ENCODE measurements around the gene SYNDIG1. TPM values are rescaled to one million over a fixed set of nuclear protein-coding genes. Genes with fewer than 3 reads are reported as not detected.

SYNDIG1 gene
- total RNA-seq, 1 donor = 1.6 TPM

- TF ChIP-seq CTCF (IDR thresholded peaks at IDR 0.05; ENCODE audit: insufficient read depth, low read length) = no peak
- H3K4me3 ChIP-seq (ENCODE audit: low read depth, low read length) = no peak overlapping the region
- no peak for DNase-seq (ENCODE audit: low read depth)
These were observed 118.7 kb downstream of the SYNDIG1 start for GRCh38 chr20:24588047-24588635.

GRCh38 chr20:24588725-24589340, 119.4 kb downstream of the SYNDIG1 start:
- no peak for DNase-seq (ENCODE audit: low read depth)
- no peak overlapping the region for H3K4me3 ChIP-seq (ENCODE audit: low read depth, low read length)
- TF ChIP-seq CTCF (IDR thresholded peaks at IDR 0.05; ENCODE audit: insufficient read depth, low read length) = no peak

- DNase-seq (ENCODE audit: low read depth) = no peak
- no peak overlapping the region for H3K4me3 ChIP-seq (ENCODE audit: low read depth, low read length)
- no peak for TF ChIP-seq CTCF (IDR thresholded peaks at IDR 0.05; ENCODE audit: insufficient read depth, low read length)
These were observed 120.0 kb downstream of the SYNDIG1 start for GRCh38 chr20:24589381-24589780.

- no peak overlapping the region for H3K4me3 ChIP-seq (ENCODE audit: low read depth, low read length)
- no peak for TF ChIP-seq CTCF (IDR thresholded peaks at IDR 0.05; ENCODE audit: insufficient read depth, low read length)
- DNase-seq (ENCODE audit: low read depth) = no peak
These were observed 120.4 kb downstream of the SYNDIG1 start for GRCh38 chr20:24589815-24590177.

GRCh38 chr20:24590178-24590982, 121.0 kb downstream of the SYNDIG1 start:
- H3K4me3 ChIP-seq (ENCODE audit: low read depth, low read length) = no peak overlapping the region
- no peak for TF ChIP-seq CTCF (IDR thresholded peaks at IDR 0.05; ENCODE audit: insufficient read depth, low read length)
- DNase-seq (ENCODE audit: low read depth) = no peak

GRCh38 chr20:24597051-24597450, 127.6 kb downstream of the SYNDIG1 start:
- no peak for DNase-seq (ENCODE audit: low read depth)
- TF ChIP-seq CTCF (IDR thresholded peaks at IDR 0.05; ENCODE audit: insufficient read depth, low read length) = no peak
- H3K4me3 ChIP-seq (ENCODE audit: low read depth, low read length) = no peak overlapping the region
